MM.1S (cell line): ENCODE measurements around the gene PTPRB.

Source experiments
- CTCF ChIP-seq: fragments of 300-600 bp; sonication (generic); IDR thresholded peaks from 2 replicates; pipeline ENCODE4 v1.5.1; 2016; ENCODE audit warnings: antibody characterized with exemption, low read length, mixed read lengths
- EZH2 ChIP-seq: fragments of 300-600 bp; sonication (generic); optimal IDR thresholded peaks from 2 replicates; pipeline ENCODE3; 2017; ENCODE audit warnings: low read depth, mild to moderate bottlenecking, antibody characterized with exemption, low read length, mixed read lengths
- EZH2phosphoT487 ChIP-seq: fragments of 300-600 bp; sonication (generic); IDR thresholded peaks from 2 replicates; pipeline ENCODE4 v1.6.1; 2018; ENCODE audit warnings: antibody characterized with exemption, low read length

- TF ChIP-seq EZH2 (no peak), CTCF (no peak), EZH2phosphoT487 (no peak)
Observed at GRCh38 chr12:70556179-70556869, 80.9 kb downstream of the PTPRB start.
